Fibroblast of villous mesenchyme (primary cell): ENCODE results near the gene GNS. TPM values are rescaled to one million over a fixed set of nuclear protein-coding genes. Genes with fewer than 3 reads are reported as not detected.
A peak's percentile ranks its signal among the peaks of the same experiment; 100 is the strongest.

Experiments used
- DNase-seq: peaks from one replicate; pipeline ENCODE4 v3.0.0-alpha.2; 2010; ENCODE audit warnings: low read depth
- H3K4me3 ChIP-seq: 2 replicates; pipeline ENCODE4 v1.5.1; 2011; ENCODE audit warnings: low read depth, mild to moderate bottlenecking, low read length
- CTCF ChIP-seq: IDR thresholded peaks from 2 replicates; pipeline ENCODE4 v1.5.1; 2012; ENCODE audit warnings: low read depth, mild to moderate bottlenecking, low read length; ENCODE audit not compliant: insufficient read depth
- total RNA-seq: library from RNA; depleted of rRNA; stranded (reverse); fragments of >200 nt; gene quantifications from 2 replicates; pipeline ENCODE4 v1.2.3, GENCODE V29; 2012

GNS gene
- total RNA-seq, 1 donor: 166 TPM

GRCh38 chr12:64673490-64674169, 85.6 kb downstream of the GNS start:
- TF ChIP-seq CTCF: no peak
- DNase-seq: no peak
- no peak overlapping the region for H3K4me3 ChIP-seq

GRCh38 chr12:64672925-64673409, 86.2 kb downstream of the GNS start:
- no peak overlapping the region for H3K4me3 ChIP-seq
- DNase-seq: peak; percentile 77
- no peak for TF ChIP-seq CTCF

- no peak for TF ChIP-seq CTCF
- no peak overlapping the region for H3K4me3 ChIP-seq
- DNase-seq: no peak
These were observed 87.5 kb downstream of the GNS start for GRCh38 chr12:64671681-64672080.

DNA sequence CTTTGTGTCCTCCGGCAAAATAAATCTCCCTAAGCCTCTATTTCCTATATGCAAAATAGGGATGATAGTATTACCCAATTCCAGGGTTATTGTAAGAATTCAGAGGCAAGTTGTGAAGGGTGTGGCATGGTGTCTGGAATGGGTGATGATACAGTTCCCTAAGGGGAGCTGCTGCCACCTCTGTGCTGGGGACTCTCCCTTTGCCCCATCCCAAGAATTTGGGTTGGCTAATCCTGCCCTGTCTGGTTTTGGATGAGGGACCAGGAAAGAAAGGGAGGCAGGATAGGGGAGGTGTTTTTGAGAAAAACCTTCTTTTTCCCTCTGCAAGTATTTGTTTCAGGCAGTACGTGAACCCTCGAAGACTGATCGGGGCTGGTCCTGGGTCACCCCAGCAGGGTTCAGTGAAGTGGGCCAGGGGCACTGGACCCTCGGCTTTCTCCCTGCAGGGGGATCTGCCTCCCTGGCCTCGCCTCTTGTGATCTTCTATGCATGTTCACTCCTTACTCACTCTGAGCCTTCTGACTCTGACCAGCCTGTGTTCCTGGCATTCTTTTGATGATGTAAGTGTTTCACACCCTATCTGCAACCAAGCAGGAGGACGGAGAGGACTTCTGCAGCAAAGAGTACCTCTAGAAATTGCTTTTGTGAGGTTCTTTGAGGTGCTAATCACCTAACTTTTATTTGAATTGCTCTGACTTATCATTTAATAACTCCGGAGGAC, 88.1 kb downstream of the GNS start:
- peak; percentile 83 for DNase-seq
- no peak for TF ChIP-seq CTCF
- no peak overlapping the region for H3K4me3 ChIP-seq

DNA sequence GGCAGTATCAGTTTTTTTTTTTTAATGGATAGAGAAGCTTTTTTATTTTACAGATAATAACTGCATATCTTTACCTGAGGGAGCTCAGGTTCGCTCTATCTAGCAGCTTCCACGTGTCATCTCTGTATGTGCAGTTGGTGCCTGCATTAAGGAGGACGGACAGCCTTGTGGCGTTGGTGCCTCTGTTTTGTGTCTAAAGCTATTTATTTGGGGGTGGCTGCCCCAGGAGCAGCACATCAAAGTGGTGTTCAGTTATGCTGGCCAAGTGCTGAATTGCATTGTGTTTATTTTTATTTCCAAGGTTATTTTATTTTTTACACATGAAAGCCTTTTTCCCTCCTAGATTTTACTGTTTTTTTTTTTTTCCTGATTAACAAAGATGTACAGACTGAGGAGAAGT, 89.2 kb downstream of the GNS start:
- DNase-seq: no peak
- TF ChIP-seq CTCF: no peak

DNA sequence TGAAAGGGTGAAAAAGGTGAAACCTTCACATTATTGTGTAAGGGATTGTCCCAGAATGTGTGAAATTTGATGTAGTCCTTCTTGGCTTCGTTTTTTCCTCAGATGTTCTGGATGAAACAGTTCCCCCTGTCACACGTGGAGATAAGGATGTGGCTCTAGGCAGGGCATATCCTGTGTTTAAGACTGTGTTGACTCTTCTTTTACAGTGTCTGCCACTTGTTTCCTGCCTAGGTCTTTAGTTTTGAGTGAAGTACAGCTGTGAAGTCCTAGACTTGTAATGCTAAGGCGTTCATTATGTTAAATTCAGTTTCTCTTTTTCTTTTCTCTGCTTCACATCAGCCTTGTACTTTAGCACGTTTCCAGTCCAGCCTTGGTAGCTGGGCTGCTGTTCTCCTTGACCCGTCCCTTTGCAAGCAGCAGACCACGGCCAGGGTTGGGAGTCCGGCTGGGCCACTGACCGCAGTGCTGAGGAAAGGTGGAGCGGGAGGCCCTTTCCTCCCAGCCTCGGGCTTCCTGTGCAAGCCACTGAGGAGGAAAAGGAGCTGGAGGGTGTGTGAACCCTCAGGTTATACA, 89.8 kb downstream of the GNS start:
- no peak for TF ChIP-seq CTCF
- no peak overlapping the region for H3K4me3 ChIP-seq
- peak; percentile 60 for DNase-seq

More for the DNA sequence above, 89.2 kb downstream of the GNS start:
- no peak overlapping the region for H3K4me3 ChIP-seq
